Measurements from ENCODE around the gene AKAP5. TPM values are rescaled to one million over a fixed set of nuclear protein-coding genes. Genes with fewer than 3 reads are reported as not detected.

Gene AKAP5, protein sequence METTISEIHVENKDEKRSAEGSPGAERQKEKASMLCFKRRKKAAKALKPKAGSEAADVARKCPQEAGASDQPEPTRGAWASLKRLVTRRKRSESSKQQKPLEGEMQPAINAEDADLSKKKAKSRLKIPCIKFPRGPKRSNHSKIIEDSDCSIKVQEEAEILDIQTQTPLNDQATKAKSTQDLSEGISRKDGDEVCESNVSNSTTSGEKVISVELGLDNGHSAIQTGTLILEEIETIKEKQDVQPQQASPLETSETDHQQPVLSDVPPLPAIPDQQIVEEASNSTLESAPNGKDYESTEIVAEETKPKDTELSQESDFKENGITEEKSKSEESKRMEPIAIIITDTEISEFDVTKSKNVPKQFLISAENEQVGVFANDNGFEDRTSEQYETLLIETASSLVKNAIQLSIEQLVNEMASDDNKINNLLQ
- 0.27 TPM for total RNA-seq

GRCh38 chr14:64465191-64465822 lies at the start of gene AKAP5:
Gene AKAP5, plus strand, starts transcription at chr14:64465499. Its CDS starts 2,896 bp downstream, at chr14:64468395.
- peak; percentile 33 to 77 (median 67) for DNase-seq (ENCODE audit: low read depth in 2 of 3, low spot score in 2 of 3)

DNA sequence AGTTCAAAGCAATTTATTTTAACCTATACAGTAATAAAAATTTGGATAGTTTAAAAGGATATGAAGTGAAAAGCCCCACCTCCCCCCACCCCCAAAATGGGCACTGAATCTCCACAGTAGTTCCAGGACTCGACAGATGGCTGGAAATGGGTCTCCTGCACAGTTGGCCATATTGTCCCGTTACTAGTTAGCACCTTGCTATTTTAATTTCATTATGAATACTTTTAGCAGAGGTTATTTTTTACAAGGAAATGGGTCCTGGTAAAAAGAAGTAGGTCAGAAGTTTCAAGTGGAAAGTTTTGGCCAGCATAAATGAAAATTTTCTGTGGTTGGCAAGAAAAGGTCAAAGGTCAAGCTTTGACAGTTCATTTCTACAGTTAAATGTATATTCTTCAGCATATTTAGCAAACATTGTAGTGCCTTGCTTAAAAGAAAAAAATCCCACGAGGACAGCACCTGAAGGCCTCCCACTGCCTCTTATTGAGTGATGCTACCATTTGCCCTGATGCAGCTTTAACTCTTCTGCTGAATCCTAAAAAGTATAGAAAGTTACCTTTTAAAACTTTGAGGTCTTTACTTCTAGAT lies 48.9 kb upstream of the AKAP5 start:
- DNase-seq (ENCODE audit: low read depth in 2 of 3, low spot score in 2 of 3): no peak

- no peak for DNase-seq (ENCODE audit: low read depth in 2 of 3, low spot score in 2 of 3)
These were observed 48.1 kb upstream of the AKAP5 start for GRCh38 chr14:64417055-64417770.

DNA sequence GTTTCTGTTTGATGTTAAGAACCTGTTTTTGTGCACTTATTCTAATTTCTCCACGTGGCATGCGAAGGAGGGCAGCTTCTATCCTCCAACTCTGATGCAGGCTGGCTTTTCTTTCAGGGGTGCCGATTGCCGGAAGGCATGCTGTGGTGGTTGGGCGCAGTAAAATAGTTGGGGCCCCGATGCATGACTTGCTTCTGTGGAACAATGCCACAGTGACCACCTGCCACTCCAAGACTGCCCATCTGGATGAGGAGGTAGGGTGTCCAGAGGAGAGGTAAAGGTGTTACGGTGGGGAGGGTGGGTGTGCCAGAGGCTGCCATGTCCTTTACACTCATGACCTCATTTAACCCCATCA lies 47.6 kb upstream of the AKAP5 start:
- no peak for DNase-seq (ENCODE audit: low read depth in 2 of 3, low spot score in 2 of 3)

- DNase-seq (ENCODE audit: low read depth in 2 of 3, low spot score in 2 of 3): no peak
These were observed 46.3 kb upstream of the AKAP5 start for GRCh38 chr14:64419003-64419402.

GRCh38 chr14:64421166-64421565 lies 44.1 kb upstream of the AKAP5 start:
- DNase-seq (ENCODE audit: low read depth in 2 of 3, low spot score in 2 of 3): no peak

DNA sequence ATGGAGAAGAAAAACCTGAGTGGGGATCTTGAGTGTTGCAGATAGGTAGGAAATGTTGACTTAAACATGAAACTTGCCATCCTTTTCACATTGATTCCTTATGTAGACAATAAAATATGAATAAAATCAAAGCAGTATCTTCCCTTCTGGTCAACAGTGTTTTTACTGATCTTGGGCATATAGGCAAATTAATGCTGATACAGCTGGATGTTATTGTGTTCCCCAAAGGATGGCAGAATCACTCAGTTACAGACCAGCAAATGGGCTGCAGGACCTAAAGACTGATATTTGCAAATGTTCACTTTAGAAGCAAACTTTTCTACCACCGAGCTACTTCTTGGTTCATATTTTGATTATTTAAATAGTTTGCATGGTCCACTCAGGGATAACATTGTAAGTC lies 43.3 kb upstream of the AKAP5 start:
- DNase-seq (ENCODE audit: low read depth in 2 of 3, low spot score in 2 of 3): no peak

DNA sequence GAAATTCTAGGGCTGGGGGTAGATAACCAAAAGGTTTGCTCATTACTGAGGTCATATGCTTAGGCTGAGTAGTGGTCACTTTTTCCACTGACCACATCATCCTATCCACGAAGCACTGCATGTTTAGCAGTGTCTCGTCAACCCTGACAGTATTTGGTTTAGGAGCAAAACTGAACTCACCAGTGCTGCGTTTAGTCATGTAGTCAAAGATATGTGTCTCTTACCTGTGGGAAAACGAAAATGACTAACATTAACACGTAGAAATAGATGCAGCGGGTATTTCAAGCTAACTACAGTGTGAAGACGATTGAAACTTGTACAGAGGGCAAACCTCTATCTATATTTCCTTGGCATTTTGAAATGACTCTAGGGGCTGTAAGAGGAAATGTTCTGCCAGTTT lies 42.5 kb upstream of the AKAP5 start:
- no peak for DNase-seq (ENCODE audit: low read depth in 2 of 3, low spot score in 2 of 3)

DNA sequence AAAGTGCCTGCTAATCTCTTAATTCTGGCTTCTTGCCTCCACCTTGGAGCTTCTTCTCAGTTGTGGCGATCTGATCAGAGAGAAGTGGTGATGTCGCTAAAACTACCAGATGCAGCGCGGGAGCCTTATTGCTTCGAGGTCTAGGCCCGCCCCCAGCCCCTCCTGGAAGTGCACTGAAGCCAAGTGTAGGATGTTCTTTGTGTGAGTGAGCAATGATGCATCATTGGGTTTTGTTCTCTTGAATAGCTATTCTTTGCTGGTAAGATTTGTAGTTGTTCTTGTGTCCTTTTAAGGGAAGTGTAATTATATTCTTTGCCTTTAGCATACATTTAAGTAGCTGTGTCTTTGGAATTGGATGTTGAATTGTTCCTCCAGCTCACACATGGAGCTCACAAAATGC lies 41.3 kb upstream of the AKAP5 start:
- DNase-seq (ENCODE audit: low read depth in 2 of 3, low spot score in 2 of 3): no peak

GRCh38 chr14:64434528-64434927 lies 30.8 kb upstream of the AKAP5 start:
- DNase-seq (ENCODE audit: low read depth in 2 of 3, low spot score in 2 of 3): no peak

DNA sequence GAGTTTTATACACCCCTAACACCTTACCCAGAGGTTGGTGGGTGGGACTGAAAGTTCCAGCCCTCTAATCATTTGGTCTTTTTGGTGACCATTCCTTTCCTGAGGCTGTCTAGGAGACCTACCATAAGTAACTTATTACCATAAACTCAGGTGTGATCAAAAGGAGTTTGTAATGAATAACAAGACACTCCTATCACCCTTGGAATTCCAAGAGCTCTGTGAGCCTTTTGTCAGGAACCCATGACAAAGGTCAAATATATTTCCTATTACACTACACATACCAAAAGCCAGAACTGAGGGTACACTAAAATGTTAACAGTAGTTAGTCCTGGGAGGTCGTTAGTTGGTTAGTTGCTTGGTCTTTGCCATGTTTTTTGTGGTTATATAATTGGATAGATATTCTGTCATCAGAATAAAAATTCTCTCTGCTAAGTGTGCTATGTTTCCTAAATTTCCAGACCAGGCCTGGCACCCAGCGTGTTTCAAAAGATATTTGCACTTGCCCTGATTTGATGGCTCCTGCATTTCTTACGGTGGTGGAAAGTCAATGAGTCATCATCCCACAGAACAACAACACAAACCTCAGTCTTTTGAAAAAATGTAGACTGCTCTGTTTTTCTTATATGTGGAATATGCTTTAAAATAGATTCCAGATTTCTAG lies 27.0 kb upstream of the AKAP5 start:
- DNase-seq (ENCODE audit: low read depth in 2 of 3, low spot score in 2 of 3): no peak

DNA sequence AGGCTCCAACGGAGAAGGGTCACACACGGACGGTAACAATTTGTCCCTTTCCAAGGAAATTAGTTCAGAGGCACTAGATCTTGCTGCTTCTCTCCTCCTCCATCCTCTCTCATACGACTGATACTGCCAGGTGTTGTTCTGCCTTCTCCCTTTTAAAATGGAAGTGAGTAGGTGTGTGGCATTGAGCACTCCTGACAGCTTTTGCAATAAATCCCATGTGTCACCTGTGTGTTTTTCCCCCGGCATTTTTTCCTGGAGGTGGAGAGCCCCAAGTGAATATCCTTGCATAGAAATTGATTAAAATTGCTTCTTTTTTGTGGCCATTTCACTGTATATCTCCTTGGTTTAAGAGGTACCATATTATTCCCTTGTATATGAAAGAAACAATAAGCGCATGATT lies 26.2 kb upstream of the AKAP5 start:
- no peak for DNase-seq (ENCODE audit: low read depth in 2 of 3, low spot score in 2 of 3)

DNA sequence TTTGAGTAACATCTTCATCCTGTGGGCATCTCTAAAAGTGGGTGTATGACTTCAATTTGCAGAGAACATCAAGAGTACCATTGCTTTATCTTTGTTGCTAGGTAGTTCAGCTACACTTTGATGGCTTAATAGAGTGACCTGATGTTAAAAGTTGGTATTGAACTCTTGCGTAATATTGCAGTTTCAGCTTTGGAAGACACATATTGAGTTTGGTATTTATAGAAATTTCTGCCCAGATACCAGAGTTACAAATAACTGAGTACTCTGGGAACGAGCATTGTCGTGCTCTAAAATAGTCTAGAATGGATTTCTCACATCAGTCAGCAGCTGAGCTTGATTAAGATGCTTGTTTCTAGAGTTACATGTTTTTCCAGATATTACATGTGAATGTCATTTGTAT lies 24.8 kb upstream of the AKAP5 start:
- no peak for DNase-seq (ENCODE audit: low read depth in 2 of 3, low spot score in 2 of 3)

GRCh38 chr14:64442300-64442988 lies 22.9 kb upstream of the AKAP5 start:
- no peak for DNase-seq (ENCODE audit: low read depth in 2 of 3, low spot score in 2 of 3)

GRCh38 chr14:64444140-64444539 lies 21.2 kb upstream of the AKAP5 start:
- DNase-seq (ENCODE audit: low read depth in 2 of 3, low spot score in 2 of 3): no peak

GRCh38 chr14:64444984-64445845 lies 20.1 kb upstream of the AKAP5 start:
- peak in 1 of 3 donors; percentile 4 for DNase-seq (ENCODE audit: low read depth in 2 of 3, low spot score in 2 of 3)

- no peak for DNase-seq (ENCODE audit: low read depth in 2 of 3, low spot score in 2 of 3)
These were observed 17.2 kb upstream of the AKAP5 start for GRCh38 chr14:64447876-64448670.

GRCh38 chr14:64450255-64450654 lies 15.0 kb upstream of the AKAP5 start:
- no peak for DNase-seq (ENCODE audit: low read depth in 2 of 3, low spot score in 2 of 3)
